GM12875 (cell line): ENCODE measurements around the gene MTFMT.
"Not testable (repeated sequence)": the region's sequence is repeated elsewhere in the genome, so short reads cannot be mapped to it uniquely, and the experiment has no call there.

Source experiments
- H3K4me3 ChIP-seq: one replicate; pipeline ENCODE4 v1.5.1; 2011; ENCODE audit warnings: low read depth, low read length, control low read depth
- TF ChIP-seq, protein P1 (sequence below): IDR thresholded peaks from 2 replicates; pipeline ENCODE4 v1.5.1; 2011; ENCODE audit warnings: low read depth, mild to moderate bottlenecking, control low read depth, inconsistent platforms, low read length, moderate library complexity, borderline replicate concordance; ENCODE audit not compliant: insufficient read depth

The MTFMT gene

GRCh38 chr15:65020419-65020818, 9.0 kb downstream of the MTFMT start:
- no peak overlapping the region for H3K4me3 ChIP-seq
- TF ChIP-seq, protein P1, sequence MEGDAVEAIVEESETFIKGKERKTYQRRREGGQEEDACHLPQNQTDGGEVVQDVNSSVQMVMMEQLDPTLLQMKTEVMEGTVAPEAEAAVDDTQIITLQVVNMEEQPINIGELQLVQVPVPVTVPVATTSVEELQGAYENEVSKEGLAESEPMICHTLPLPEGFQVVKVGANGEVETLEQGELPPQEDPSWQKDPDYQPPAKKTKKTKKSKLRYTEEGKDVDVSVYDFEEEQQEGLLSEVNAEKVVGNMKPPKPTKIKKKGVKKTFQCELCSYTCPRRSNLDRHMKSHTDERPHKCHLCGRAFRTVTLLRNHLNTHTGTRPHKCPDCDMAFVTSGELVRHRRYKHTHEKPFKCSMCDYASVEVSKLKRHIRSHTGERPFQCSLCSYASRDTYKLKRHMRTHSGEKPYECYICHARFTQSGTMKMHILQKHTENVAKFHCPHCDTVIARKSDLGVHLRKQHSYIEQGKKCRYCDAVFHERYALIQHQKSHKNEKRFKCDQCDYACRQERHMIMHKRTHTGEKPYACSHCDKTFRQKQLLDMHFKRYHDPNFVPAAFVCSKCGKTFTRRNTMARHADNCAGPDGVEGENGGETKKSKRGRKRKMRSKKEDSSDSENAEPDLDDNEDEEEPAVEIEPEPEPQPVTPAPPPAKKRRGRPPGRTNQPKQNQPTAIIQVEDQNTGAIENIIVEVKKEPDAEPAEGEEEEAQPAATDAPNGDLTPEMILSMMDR: no peak

DNA sequence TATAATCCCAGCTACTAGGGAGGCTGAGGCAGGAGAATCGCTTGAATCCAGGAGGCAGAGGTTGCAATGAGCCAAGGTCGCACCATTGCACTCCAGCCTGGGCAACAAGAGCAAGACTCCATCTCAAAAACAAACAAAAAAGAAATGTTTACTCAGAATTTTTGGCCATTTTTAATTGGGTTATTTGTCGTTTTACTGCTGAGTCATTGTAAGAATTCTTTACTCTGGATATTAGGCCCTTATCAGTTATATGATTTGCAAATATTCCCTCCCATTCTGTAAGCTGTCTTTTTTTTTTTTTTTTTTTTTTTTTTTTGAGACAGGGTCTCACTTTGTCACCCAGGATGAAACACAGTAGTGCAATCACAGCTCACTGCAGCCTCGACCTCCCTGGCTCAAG, 18.2 kb downstream of the MTFMT start:
- not testable (repeated sequence) for H3K4me3 ChIP-seq

DNA sequence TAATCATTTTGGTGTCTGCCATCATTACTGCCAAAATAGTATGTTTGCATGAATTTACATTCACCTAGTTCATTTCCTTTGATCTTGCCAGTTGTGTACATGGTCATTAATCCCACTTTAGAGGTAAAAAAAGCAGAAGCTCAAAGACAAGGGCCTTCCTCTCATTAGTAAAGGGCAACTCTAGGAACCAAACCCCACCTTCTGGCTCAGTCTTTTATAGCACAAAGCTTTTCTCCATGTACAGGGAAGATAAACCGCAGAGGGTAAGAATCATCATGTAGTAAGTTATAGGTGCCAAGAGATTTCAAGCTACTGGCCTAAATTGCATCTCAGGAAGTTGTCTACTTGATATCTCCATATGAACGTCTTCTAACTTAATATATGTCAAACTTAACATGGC, 20.5 kb downstream of the MTFMT start:
- no peak overlapping the region for H3K4me3 ChIP-seq
- TF ChIP-seq, protein P1: no peak

DNA sequence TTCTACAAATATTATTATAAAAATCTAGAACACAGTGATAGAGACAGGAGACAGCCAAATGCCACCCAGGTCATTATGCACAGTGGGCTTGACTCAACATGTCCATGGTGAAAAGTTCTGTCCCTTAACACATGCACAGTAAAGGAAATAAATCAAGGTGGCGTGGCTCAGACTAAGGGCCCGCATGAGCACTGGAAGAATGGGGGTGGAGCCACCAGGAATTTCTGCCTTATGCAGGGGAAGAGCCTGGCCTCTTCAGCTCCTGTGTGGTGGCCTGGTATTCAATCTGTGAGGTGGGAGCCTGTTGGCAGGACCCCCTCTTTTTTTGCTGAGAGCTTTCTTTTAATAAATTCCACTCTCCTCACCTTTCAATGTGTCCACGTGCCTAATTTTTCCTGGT, 22.6 kb downstream of the MTFMT start:
- H3K4me3 ChIP-seq: no peak overlapping the region
- TF ChIP-seq, protein P1: no peak

DNA sequence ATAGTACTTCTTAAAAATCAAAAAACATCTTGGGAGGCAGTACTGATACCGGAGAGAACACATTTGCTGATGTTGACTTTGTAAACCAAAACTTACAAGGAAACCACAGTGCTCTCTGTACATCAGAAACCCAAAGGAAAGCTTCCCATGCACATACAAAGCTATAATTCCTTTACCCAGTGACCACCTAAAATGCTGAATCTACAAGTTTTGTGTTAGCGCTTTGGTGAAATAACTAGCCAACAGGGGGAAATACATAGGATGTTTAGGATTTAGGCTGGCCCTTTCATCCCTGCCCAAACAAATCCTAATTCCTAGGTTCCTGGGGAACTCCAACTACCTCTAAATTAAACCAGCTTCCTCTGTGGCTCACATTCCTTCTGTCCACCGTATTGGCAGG, 24.4 kb downstream of the MTFMT start:
- TF ChIP-seq, protein P1: no peak
- H3K4me3 ChIP-seq: no peak overlapping the region

DNA sequence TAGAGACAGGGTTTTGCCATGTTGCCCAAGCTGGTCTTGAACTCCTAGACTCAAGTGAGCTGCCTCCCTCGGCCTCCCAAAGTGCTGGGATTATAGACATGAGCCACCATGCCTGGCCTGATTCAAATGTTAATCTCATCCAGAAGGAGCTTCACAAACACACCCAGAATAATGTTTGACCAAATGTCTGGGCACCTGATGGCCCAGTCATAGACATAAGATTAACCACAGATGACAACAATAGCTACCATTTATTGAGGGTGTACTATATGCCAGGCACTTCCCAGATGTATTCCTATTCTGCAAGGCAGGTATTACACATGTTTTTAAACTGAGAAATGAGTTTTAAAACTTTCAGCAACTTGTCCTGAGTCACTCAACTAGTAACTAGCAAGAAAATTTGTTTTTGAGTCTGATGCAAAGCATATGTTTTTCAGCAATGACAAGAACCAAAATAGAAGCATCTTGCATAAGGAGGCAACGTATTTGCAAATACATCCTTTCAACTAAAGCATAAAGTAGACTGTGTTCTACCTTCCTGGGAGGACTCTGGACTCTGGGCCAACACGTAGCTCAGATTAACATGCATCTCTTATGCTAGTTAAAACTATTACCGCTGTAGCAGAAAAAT, 31.6 kb downstream of the MTFMT start:
- TF ChIP-seq, protein P1: no peak
- H3K4me3 ChIP-seq: no peak overlapping the region

- no peak overlapping the region for H3K4me3 ChIP-seq
- TF ChIP-seq, protein P1: no peak
Measured at GRCh38 chr15:64997066-64997465, 32.4 kb downstream of the MTFMT start.

DNA sequence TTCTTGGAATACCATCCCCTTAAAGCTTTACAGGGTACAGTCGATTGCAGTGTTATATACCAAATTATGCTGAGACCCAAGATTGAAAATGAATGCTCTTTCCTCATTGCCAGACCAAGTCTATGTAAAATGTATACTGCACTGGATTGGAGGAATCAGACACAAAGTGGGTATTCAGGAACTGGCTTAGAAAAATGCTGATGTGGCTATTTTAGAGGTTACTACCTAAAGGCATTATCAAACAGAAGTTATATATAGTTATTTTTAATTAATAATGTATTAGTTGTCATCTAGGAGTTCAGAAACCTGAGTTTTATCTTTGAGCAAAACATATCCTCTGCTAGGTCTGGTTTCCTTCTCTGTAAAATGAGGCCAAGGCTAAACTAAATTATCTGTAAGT, 36.1 kb downstream of the MTFMT start:
- H3K4me3 ChIP-seq: no peak overlapping the region
- TF ChIP-seq, protein P1: no peak
